A673 (cell line): ENCODE measurements around the gene PCBP3.

Experiments
- EZH2 ChIP-seq: fragments of 200-600 bp; sonication (generic); IDR thresholded peaks from 2 replicates; pipeline ENCODE4 v1.6.1; 2017; ENCODE audit warnings: borderline replicate concordance, low read depth, mild to moderate bottlenecking, mixed read lengths, antibody characterized with exemption, low read length; ENCODE audit not compliant: poor library complexity, severe bottlenecking
- TF ChIP-seq, protein P1 (sequence below): fragments of 300-800, 200-600 bp; sonication (generic); conservative IDR thresholded peaks from 2 replicates; pipeline ENCODE4 v1.5.1; 2017; ENCODE audit warnings: low read depth, mild to moderate bottlenecking, antibody characterized with exemption, low read length, moderate library complexity, mixed read lengths

DNA sequence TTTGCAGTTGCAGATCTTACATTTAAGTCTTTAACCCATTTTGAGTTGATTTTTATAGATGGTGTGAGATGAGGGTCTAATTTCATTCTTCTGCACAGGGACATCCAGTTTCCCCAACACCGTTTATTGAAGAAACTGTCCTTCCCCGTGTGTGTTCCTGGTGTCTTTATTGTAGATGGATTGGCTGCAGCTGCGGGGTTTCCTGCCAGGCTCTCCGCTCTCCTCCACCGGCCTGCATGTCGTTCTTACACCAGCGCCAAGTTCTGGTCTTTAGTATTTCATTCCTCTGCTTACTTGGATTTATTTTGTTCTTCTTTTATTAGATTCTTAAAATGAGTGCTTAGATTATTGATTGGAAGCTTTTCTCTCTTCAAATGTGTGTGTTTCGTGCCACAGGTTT lies 239.1 kb downstream of the PCBP3 start:
- TF ChIP-seq, protein P1, sequence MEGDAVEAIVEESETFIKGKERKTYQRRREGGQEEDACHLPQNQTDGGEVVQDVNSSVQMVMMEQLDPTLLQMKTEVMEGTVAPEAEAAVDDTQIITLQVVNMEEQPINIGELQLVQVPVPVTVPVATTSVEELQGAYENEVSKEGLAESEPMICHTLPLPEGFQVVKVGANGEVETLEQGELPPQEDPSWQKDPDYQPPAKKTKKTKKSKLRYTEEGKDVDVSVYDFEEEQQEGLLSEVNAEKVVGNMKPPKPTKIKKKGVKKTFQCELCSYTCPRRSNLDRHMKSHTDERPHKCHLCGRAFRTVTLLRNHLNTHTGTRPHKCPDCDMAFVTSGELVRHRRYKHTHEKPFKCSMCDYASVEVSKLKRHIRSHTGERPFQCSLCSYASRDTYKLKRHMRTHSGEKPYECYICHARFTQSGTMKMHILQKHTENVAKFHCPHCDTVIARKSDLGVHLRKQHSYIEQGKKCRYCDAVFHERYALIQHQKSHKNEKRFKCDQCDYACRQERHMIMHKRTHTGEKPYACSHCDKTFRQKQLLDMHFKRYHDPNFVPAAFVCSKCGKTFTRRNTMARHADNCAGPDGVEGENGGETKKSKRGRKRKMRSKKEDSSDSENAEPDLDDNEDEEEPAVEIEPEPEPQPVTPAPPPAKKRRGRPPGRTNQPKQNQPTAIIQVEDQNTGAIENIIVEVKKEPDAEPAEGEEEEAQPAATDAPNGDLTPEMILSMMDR: no peak
- TF ChIP-seq EZH2: no peak
